GM20431 (cell line): ENCODE results near the gene SLC44A3.

Source experiments
- in situ Hi-C: fragments of 300-500 bp; cut with MseI, MboI; formaldehyde crosslinking; loops from one replicate; pipeline ENCODE4 v1.15.0; 2020; ENCODE audit warnings: low sequenced_read_pairs; ENCODE audit not compliant: unreplicated experiment

SLC44A3 gene

DNA sequence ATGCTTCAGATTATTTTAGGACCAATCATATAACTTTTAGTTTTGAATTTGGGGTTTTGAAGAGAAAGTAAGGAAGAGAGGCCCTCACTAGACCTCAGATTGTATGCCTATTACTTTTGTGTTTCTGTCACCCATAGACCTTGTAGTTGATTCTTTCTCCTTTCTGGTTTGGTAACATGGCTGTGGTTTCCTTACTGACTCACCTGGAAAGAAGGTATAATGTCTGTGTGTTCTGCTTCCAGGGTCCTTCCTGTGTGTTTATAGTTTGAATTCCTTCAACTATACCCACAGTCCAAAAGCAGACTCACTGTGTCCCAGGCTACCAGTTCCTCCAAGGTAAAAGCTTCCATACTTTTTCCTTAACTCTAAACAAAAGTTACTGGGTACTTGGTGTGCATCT is 8.1 kb downstream of the SLC44A3 start:
- in situ Hi-C loops, result no loop called here

DNA sequence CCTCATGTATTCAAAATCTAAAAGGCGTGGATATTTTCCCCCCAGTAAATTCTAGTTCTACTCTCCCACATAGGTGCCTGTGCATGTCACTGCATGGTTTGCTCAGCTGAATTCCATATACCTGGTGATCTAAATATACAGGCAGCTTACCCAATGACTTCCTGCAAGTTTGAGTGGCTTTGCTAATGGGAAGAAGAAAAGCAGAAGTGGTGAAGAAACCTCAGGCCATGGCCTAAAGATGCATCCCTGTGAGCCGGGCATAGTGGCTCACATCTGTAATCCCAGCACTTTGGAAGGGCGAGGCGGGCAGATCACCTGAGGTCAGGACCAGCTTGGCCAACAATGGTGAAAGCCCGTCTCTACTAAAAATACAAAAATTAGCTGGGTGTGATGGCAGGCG is 11.5 kb downstream of the SLC44A3 start:
- in situ Hi-C loops, result no loop called here

DNA sequence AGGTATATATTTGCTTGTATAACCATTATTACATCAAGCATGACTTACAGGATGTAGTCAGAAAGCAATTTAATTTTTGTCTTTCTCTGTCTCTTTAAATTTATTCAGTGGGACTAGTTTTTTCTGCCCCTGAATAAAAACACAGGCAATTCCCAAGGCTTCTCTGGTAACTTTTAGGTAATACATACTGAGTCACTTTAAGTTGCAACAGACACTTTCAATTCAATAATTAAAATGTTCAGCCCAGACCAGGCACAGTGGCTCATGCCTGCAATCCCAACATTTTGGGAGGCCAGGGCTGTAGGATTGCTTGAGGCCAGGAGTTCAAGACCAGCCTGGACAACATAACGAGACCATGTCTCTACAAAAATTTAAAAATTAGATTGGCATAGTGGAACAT is 12.3 kb downstream of the SLC44A3 start:
- in situ Hi-C loops, result no loop called here

DNA sequence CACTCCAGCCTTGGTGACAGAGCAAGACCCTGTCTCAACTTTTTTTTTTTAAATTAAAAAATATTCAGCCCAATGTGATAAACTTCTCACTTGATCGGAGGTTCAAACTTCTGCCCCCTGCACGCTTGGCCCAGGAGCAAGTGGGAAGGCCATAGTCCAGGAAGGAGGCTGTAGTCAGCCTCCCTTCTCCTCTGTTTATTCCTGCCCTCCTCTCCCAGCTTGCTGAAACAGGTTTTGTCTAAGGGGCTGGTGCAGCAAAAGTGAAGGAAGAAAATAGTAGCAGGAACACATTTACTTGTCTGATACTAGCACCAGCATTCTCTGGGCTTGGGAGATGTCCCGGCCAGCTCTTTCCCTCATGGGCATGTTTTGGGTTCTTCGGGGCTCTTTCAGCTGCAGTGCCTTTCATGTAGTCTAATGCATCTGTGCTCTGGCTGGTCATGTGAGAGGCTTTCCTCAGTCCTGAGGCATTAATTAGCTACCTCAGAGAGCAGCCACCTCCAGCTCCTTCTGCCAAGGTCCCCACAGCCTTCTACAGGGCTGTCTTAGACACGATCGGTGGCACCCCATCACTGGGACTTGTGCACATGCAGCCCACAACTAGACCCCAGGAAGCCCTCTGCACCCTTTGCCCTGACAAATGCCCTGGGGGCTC is 12.9 kb downstream of the SLC44A3 start:
- in situ Hi-C loops, result no loop called here

DNA sequence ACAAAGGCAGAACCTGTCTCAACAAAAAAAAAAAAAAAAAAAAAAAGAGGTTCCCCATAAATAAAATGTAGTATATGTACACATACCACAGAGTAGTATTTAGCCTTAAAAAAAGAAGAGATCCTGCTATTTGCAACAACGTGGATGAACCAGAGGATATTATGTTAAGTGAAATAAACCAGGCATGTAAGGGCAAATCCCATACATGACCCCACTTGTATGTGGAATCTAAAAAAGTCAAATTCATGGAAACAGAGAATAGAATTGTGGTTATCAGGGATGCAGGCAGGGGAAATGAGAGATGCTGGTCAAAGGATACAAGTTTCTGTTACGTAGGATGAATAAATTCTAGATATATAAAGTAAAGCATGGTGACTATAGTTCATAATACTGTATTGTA is 16.7 kb downstream of the SLC44A3 start:
- in situ Hi-C loops, result no loop called here

DNA sequence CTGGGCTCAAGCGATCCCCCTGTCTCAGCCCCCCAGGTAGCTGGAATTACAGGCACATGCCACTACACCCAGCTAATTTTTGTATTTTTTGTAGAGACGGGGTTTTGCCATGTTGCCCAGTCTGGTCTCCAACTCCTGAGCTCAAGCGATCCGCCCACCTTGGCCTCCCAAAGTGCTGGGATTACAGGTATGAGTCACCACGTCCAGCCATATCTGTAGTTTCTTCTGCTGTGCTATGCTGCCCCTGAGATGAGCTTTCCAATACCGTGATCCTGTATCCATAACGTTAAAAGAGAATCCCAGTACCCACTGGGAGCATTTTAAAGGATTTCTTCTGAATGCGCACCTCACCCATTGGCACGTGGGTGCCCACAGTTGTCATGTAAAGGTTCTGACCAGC is 20.2 kb downstream of the SLC44A3 start:
- in situ Hi-C loops, result loop anchor here (10.0 kb wide), 1 partner anchor 204 kb away; no protein-coding TSS in a partner anchor

DNA sequence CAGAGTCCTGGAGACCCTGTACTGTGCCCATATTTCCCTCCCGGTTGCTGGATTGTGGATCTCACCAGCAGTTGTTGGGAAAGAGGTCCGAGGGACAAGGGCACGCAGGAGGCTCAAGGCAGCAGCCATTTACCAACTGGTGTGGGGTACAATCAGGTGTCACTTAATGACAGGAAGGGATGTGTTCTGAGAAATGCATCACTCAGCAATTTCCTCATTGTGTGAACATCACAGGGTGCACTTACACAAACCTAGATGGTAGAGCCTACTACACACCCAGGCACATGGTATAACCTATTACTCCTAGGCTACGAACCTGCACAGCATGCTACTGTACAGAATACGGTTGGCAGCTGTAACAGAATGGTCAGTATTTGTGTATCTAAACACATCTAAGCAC is 20.7 kb downstream of the SLC44A3 start:
- in situ Hi-C loops, result loop anchor here (10.0 kb wide), 1 partner anchor 204 kb away; no protein-coding TSS in a partner anchor

DNA sequence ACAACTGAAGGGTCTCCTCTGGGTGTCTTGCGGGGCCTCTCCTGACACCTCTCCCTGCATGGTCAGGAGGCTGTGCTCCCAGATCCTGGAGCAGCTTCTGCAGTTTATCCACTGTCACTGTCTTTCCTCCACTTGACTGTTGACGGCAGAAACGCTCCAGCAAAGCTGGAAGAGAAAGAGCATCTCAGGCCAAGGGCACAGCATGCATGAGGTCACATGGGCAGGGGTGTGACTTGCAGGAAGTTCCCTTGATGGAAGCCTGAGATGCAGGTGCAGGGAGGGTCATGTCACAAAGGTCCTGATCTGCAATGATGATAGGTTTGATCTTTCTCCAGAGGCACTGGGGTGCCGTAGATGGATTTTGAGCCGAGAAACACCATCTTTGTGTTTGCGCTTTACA is 23.3 kb downstream of the SLC44A3 start:
- in situ Hi-C loops, result loop anchor here (10.0 kb wide), 1 partner anchor 201 kb away; no protein-coding TSS in a partner anchor

DNA sequence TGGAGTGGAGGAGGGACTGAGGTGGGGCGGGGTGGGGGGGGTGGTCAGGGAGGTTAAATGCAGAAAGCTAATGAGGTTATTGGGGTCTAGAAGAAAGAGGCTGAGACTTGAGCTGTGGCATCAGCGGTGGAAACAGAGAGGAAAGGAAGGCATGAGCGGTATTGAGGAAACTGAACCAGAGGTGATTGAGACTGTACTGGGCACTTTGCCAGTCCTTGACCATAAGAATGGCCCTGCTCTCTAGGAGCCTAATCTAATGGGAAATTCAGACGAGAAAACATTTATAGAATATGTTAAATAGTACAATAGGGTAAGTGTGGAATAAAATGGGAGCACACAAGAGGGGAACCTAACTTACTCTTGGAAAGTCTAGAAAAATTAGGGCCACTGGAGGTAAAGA is 23.7 kb downstream of the SLC44A3 start:
- in situ Hi-C loops, result loop anchor here (10.0 kb wide), 1 partner anchor 201 kb away; no protein-coding TSS in a partner anchor

DNA sequence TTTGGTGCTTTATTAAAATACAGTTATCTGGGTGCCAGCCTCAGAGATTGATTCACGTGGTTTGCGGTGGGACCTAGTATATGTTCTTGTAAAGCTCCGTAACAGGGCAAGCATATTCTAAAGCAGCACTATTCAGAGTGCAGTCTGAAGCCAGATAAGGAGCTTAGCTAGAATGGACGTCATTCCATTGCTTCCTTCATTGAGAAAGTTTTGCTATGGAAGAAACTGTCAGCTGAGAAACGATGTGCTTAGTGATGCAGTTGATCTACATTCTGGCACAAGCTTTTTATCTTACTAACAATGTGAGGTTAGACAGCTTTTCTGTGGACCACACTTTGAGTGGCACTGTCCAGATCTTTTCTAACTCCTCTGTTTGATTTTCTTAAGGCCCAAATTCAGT is 26.2 kb downstream of the SLC44A3 start:
- in situ Hi-C loops, result loop anchor here (10.0 kb wide), 1 partner anchor 198 kb away; no protein-coding TSS in a partner anchor

DNA sequence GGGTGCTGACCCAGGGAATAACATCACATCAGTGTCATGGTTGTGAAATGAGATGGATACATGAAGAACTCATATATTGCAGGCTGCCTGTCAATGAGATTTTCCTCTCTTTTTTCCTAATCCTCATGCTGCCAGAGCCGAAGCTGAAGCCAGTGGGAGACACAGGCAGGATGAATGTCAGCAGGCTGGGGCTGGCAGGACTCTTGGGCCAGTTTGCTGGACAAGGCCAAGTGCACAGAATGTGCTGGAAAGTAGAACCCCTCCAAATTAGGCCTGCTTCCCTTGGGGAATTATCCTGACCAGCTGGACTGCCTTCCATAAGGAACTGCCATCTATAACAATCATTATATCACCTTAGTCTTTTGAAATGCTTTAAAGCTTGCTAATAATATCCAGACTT is 31.4 kb downstream of the SLC44A3 start:
- in situ Hi-C loops, result no loop called here

DNA sequence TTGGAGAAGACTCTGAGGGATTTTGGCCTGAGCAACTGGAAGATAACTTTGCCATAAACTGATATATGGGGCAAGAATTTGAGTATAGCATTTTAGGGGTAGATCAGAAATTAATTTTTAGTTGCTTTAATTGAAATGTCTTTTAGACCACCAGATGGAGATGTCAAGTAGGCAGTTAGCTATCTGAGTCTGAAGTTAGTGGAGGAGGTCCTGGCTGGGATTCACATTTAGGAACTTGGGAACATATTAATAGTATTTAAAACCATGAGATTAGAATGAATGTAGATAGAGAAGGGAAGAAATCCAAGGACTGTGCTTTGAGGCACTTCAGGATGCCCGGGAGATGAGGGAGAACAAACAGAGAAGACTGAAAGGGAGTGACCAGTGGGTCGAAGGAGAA is 32.6 kb downstream of the SLC44A3 start:
- in situ Hi-C loops, result no loop called here

DNA sequence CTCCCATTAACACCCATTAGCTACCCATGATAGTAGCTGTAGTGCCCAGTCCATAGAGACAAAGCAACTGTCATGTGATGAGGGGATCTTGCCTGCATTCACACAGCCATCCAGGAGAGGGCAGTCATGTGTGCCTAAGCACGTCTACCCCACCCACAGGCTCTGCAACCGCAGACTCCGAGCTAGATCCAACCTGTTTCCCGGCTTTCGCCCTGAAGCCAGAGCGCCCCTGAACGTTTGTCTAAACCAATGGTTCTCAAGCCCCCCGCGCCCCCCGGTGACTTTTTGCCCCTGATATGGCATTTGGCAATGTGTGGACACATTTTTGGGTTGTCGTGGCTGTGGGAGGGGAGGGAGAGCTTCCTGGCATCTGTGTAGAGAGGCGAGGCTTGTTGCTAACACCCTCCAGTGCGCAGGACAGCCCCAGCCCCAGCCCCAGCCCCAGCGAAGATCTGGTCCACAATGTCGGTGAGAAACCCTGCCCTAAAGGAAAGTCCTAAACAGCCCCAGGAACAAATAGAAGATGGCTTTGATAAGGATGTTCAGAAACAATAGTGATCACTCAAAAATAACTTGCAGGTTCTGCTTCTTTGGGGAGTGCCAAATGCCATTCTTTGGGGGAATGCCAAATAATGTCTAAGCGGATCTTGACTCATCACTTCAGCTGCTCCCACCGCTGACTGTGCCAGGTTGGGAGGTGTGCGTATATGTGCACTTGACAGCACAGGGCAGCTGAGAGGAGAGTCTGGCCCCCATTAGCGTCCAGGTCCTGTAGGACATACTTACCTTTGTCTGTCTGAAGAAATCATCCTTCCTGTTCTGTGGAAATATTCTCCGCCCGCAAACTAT is 34.5 kb downstream of the SLC44A3 start:
- in situ Hi-C loops, result no loop called here

DNA sequence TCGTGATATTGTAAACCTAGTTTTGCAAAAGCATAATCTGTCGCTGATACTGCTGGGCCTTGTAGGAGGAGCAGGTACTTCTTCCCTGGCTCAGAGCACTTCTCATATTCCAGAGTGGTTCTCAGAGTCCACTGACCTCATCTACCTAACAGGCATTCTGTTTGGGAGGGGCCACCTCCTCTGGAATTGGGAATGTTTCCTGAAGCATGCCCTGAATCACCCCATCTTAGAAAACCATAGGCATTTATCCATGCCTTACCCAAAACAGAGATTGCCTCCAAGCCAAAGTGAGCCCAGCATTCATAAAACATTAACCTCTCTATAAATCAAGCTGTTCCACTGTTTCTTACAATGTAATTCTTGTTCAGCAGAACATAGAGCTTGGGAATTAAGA is 35.1 kb downstream of the SLC44A3 start:
- in situ Hi-C loops, result no loop called here

DNA sequence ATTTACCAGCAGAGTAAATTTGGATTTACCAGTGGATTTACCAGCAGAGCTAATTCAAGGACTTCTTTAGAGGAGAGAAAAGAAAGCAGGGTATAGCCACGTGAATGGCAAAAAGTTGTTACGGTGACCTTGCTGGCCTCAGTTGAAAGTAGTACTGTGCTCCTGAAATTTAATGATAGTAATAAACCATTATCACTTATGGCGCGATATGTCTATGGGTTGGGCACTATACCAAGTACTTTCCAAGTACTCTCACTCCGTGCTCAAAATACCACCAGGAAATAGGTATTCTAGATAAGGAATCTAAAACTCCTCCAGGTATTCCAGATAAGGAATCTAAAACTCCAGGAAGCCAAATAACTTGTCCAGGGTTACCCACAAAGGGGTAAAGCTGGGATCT is 35.8 kb downstream of the SLC44A3 start:
- in situ Hi-C loops, result no loop called here

DNA sequence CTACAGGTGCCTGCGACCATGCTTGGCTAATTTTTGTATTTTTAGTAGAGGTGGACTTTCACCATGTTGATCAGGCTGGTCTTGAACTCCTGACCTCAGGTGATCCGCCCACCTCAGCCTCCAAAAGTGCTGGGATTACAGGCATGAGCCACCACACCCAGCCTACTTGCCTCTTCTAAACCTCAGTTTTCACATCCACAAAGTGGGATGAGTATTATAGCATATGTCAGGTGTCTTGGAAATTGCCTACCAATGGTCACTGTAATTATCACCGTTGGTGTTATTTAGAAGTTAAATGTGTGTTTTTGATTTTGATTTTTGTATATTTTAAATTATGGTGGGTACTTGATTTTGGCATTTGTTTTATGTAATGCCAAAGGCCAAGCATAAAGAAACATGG is 36.7 kb downstream of the SLC44A3 start:
- in situ Hi-C loops, result no loop called here

DNA sequence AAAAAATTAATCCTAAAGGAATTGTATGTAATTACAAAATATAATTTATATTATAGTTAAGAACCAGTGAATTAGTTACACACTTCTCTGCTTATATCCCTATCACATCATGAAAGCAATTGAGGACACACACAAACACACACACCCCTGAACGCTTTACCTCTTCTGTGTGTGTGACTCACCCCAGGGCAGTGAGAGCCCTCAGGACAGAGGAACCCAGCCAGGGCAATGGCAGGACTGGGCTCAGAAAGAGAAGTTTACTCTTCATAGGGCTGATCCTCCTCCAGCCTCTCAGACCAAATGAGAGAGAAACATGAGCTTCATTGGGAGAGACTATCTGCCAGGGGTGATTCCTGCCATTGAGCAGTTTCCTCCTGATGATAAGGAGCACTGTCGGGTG is 38.1 kb downstream of the SLC44A3 start:
- in situ Hi-C loops, result no loop called here

DNA sequence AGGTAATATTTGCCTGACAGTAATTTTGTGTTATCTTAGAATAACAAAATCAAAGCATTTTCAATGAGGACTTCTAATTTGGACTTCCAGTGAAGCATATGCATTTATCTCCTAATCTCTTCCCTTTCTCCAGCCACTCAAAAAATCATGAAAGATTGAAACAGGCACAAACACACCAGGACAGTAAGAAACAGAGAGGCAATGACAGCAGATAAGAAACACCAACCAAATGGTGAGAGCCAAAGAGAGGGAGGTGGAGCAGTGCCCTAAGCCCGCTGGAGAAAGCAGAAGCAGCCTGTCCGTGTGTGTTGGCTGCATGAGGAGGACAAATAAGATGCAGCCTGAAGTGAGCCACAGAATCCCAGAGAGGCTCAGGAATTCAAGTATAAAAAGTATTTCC is 39.0 kb downstream of the SLC44A3 start:
- in situ Hi-C loops, result no loop called here

DNA sequence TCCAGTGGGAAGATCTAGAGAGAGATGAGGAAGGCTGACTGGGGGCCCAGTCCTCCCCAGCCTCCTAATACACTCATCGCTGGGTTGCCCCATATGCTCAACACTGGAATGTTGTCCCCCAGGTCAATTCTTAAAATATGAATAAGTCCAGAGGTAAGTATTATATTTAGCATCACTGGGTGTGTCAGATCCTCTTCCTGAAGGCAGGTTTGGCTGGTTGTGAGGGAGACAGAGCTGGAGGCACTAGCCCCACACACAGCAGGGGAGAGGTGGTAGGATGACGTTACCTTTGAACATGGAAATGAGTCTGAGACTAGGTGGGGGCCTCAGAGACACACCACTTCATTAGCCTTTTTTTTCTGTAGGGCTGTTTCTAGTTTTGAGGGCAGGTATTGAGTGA is 42.6 kb downstream of the SLC44A3 start:
- in situ Hi-C loops, result no loop called here

DNA sequence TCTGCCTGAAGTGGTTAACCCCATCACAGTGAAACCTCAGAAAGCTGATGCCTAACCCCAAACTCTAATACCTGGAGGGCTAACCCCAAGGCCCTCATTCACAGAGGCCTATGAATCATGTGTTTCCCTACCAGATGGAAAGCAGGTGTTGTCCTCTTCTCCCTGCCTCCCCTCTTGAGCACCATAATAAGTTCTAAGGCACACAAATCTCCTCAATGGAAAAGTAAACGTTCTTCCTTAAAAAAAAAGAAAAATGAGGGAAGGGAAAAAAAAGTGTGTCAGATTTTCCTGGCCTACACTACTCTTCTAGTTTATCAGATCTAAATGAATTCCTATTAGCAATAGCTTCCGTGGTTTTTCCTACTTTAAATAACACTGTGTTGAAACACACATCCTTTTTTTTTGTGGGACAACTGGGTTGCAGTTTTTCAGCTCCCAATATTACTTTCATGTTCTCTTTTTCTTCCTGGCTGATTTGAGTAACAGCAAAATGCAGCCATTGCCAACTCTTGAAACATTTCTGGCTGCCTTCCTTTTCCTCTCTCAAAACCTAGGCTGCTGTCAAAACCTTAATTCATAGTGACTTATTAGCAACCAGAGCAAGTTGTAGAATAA is 43.2 kb downstream of the SLC44A3 start:
- in situ Hi-C loops, result no loop called here

DNA sequence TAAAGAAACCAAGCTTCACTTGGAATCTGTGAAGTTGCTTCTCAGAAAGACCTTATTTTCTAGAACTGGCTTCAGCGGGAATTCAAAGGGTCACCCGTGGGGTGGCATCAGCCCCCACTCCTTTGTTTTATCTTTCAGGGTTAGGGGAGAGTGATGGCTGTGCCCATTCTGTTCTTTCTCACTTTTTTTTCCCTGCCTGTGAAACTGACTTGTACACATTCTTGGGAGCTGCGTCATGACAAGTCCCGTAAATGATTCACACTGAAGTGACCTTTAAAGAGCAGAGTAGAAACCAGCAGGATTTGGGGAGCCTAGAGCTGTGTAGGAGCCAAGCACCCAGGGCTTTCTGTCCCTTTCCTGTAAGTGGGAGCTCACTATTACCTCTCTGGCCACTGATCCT is 43.8 kb downstream of the SLC44A3 start:
- in situ Hi-C loops, result no loop called here
